B cell (primary cell): Measurements from ENCODE around the gene C1orf105. TPM values are rescaled to one million over a fixed set of nuclear protein-coding genes. Genes with fewer than 3 reads are reported as not detected.

ENCODE experiments used
- ATAC-seq: fragments of 200-7000 bp; cut with Tn5 transposase; one replicate; pipeline ENCODE4 v1.10.0; 2021; ENCODE audit warnings: low read depth, mild to moderate bottlenecking, moderate number of reproducible peaks, moderate library complexity
- CTCF ChIA-PET: fragments of 350-600 bp; sonication (Branson Sonifier 250); formaldehyde crosslinking; loops from one replicate; lab custom pipeline; 2021; ENCODE audit warnings: antibody characterized with exemption, inconsistent platforms; lab: Charles Lee
- POLR2A ChIA-PET: fragments of 350-600 bp; sonication (Branson Sonifier 250); formaldehyde crosslinking; loops from one replicate; lab custom pipeline; 2021; ENCODE audit warnings: antibody characterized with exemption; lab: Charles Lee
- DNase-seq: peaks from one replicate; pipeline ENCODE4 v3.0.0; 2013
- H2AFZ ChIP-seq: 2 replicates; pipeline ENCODE4 v1.6.1; 2012; ENCODE audit warnings: mild to moderate bottlenecking, low read depth, low read length; ENCODE audit not compliant: insufficient read depth, poor library complexity, severe bottlenecking
- H3K27ac ChIP-seq, 2 donors: 1 replicate in 1 of 2; 2 replicates in 1 of 2; pipeline ENCODE4 v1.5.1; 2012 to 2013; ENCODE audit warnings: low read length in 2 of 2, mild to moderate bottlenecking in 2 of 2, moderate library complexity in 1 of 2
- H3K27me3 ChIP-seq, 4 experiments: fragments of 200-600 bp in 1 of 4; sonication (generic) in 1 of 4; replicated peaks in 1 of 4; 1 replicate in 2 of 4; 2 replicates in 2 of 4; pipeline versions ENCODE4 v1.6.1 to v1.7.0; 2013 to 2016; ENCODE audit warnings: low read length in 3 of 4, mild to moderate bottlenecking in 2 of 4, mixed read lengths in 1 of 4, moderate library complexity in 1 of 4; ENCODE audit not compliant: insufficient read depth in 4 of 4, control insufficient read depth in 3 of 4; ENCODE audit errors: control extremely low read depth in 1 of 4
- H3K36me3 ChIP-seq, 2 experiments: replicated peaks in 1 of 2; 1 replicate in 1 of 2; 2 replicates in 1 of 2; pipeline versions ENCODE4 v1.6.1 to v1.7.1; 2013; ENCODE audit warnings: low read length in 1 of 2; ENCODE audit not compliant: insufficient read depth in 2 of 2, control insufficient read depth in 1 of 2; ENCODE audit errors: control extremely low read depth in 1 of 2, extremely low read depth in 1 of 2
- H3K4me1 ChIP-seq, 2 donors: fragments of 200-600 bp in 1 of 2; sonication (generic) in 1 of 2; 1 replicate in 1 of 2; 2 replicates in 1 of 2; pipeline versions ENCODE4 v1.5.1 to v1.6.1; 2013 to 2017; ENCODE audit warnings: low read length in 2 of 2; ENCODE audit not compliant: control insufficient read depth in 2 of 2, insufficient read depth in 2 of 2
- H3K4me2 ChIP-seq: replicated peaks from 2 replicates; pipeline ENCODE3; 2012; ENCODE audit warnings: mild to moderate bottlenecking, low read depth, low read length; ENCODE audit not compliant: poor library complexity, severe bottlenecking
- H3K4me3 ChIP-seq, 5 experiments: fragments of 200-600 bp in 1 of 5; sonication (generic) in 1 of 5; 1 replicate in 3 of 5; 2 replicates in 2 of 5; pipeline versions ENCODE4 v1.5.1 to v1.7.0; 2011 to 2016; ENCODE audit warnings: low read length in 4 of 5, mild to moderate bottlenecking in 4 of 5, low read depth in 2 of 5, control low read depth in 1 of 5, moderate library complexity in 1 of 5; ENCODE audit not compliant: insufficient read depth in 1 of 5; ENCODE audit errors: control extremely low read depth in 1 of 5, extremely low read depth in 1 of 5
- H3K79me2 ChIP-seq: fragments of 200-600 bp; sonication (generic); one replicate; pipeline ENCODE4 v1.6.0; 2016; ENCODE audit warnings: low read length; ENCODE audit not compliant: control insufficient read depth, insufficient read depth
- H3K9ac ChIP-seq: fragments of 200-600 bp; sonication (generic); 2 replicates; pipeline ENCODE4 v1.6.1; 2017; ENCODE audit warnings: mild to moderate bottlenecking, low read length, moderate library complexity
- H3K9me3 ChIP-seq, 3 donors: one replicate each; pipeline versions ENCODE4 v1.6.1 to v1.7.1; 2013; ENCODE audit warnings: low read length in 2 of 3; ENCODE audit not compliant: control insufficient read depth in 2 of 3, insufficient read depth in 1 of 3; ENCODE audit errors: control extremely low read depth in 1 of 3
- H4K20me1 ChIP-seq: 2 replicates; pipeline ENCODE4 v1.6.0; 2012; ENCODE audit warnings: mild to moderate bottlenecking, low read length; ENCODE audit not compliant: insufficient read depth, control insufficient read depth, poor library complexity, severe bottlenecking
- H3K27ac Mint-ChIP-seq: one replicate; pipeline ENCODE4 v1.8.0; 2021; ENCODE audit warnings: mixed read lengths
- H3K27me3 Mint-ChIP-seq: one replicate; pipeline ENCODE4 v1.8.0; 2021; ENCODE audit warnings: mixed read lengths
- H3K4me1 Mint-ChIP-seq: one replicate; pipeline ENCODE4 v1.8.0; 2021; ENCODE audit warnings: mixed read lengths
- H3K4me3 Mint-ChIP-seq: one replicate; pipeline ENCODE4 v1.8.0; 2021; ENCODE audit warnings: mixed read lengths
- H3K9me3 Mint-ChIP-seq: one replicate; pipeline ENCODE4 v1.8.0; 2022; ENCODE audit warnings: mixed read lengths; ENCODE audit not compliant: insufficient read depth
- CTCF ChIP-seq: fragments of 200-600 bp; IDR thresholded peaks from one replicate; pipeline ENCODE4 v1.8.0; 2022; ENCODE audit warnings: antibody characterized with exemption, mild to moderate bottlenecking
- EZH2 ChIP-seq: IDR thresholded peaks from 2 replicates; pipeline ENCODE4 v1.6.1; 2012; ENCODE audit warnings: borderline replicate concordance, low read depth, mild to moderate bottlenecking, moderate library complexity, low read length; ENCODE audit not compliant: insufficient read depth, poor library complexity, severe bottlenecking
- WGBS: methylation state at CpG from one replicate; pipeline ENCODE4 v1.1.5; 2013; ENCODE audit warnings: missing lambda C conversion rate; ENCODE audit not compliant: insufficient coverage; 5-methylcytosine and 5-hydroxymethylcytosine counted together
- intact Hi-C: fragments of 100-400 bp; cut with micrococcal nuclease; formaldehyde crosslinking; loops from one replicate; pipeline ENCODE4 v1.10.0; 2022
- polyA plus RNA-seq: library from polyadenylated mRNA; depleted of rRNA; stranded (reverse); fragments of >200 nt; gene quantifications from 2 replicates; pipeline ENCODE4 v1.2.3, GENCODE V29; 2012
- total RNA-seq, 2 donors: library from RNA; stranded (reverse); fragments of 120-200 nt in 1 of 2; gene quantifications; 1 replicate in 1 of 2; 2 replicates in 1 of 2; pipeline versions ENCODE4 v1.2.3 to v1.2.4, GENCODE V29; 2013 to 2022

Gene C1orf105
- total and polyA plus RNA-seq, 2 donors (not counting 1 experiment from before 2014, with no cell fraction given): not detected

DNA sequence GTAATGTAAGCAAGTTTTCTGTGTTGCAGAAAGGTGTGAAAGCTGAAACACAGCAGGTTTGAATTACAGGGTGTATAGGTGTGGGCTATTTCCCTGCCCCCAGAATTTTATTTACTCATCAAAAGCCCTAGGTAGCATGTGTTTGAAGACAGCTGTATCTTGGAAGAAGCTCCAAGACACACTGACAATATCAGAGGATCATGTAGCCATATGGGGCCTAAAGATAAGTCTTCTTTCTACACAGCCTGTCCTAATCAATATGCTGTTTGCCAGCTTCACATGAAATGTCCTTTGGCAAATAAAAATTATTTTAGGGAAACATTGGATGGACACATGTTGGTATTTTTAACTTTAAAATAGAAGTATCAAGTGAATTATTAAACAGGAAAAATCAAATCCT is 95.0 kb downstream of the C1orf105 start:
- H3K27me3 ChIP-seq: peaks cover 0 to 2% (median 0%) of the 10 kb centered on the region in 4 experiments
- no peak for TF ChIP-seq CTCF
- TF ChIP-seq EZH2: no peak
- Mint-ChIP-seq H3K27me3 (peaks cover 3% of the 10 kb centered on the region), H3K9me3 (no peaks in the 10 kb centered on the region), H3K4me1 (no peaks in the 10 kb centered on the region), H3K4me3 (no peak overlapping the region), H3K27ac (no peak overlapping the region)
- no peaks in the 10 kb centered on the region for H3K36me3 ChIP-seq
- POLR2A ChIA-PET: no interaction called here
- no peak overlapping the region for H3K4me2 ChIP-seq
- H3K4me3 ChIP-seq: no peak overlapping the region
- ATAC-seq: no peak
- CTCF ChIA-PET: no interaction called here
- intact Hi-C loops: no loop called here
- H4K20me1 ChIP-seq: no peaks in the 10 kb centered on the region
- H3K79me2 ChIP-seq: no peaks in the 10 kb centered on the region
- H3K4me1 ChIP-seq: no peaks in the 10 kb centered on the region
- H3K9ac ChIP-seq: no peak overlapping the region
- no peak overlapping the region for H2AFZ ChIP-seq
- no peaks in the 10 kb centered on the region for H3K9me3 ChIP-seq
- H3K27ac ChIP-seq: no peak overlapping the region
- no peak for DNase-seq

- ChIA-PET CTCF (no interaction called here), POLR2A (no interaction called here)
- Histone ChIP-seq H3K4me2 (no peak overlapping the region), H3K4me3 (no peak overlapping the region), H3K4me1 (no peaks in the 10 kb centered on the region), H3K9me3 (no peaks in the 10 kb centered on the region), H3K9ac (no peak overlapping the region), H3K27ac (no peak overlapping the region), H3K79me2 (no peaks in the 10 kb centered on the region), H4K20me1 (no peaks in the 10 kb centered on the region), H3K36me3 (no peaks in the 10 kb centered on the region), H2AFZ (no peak overlapping the region), H3K27me3 (peaks cover 0 to 2% (median 0%) of the 10 kb centered on the region in 4 experiments)
- Mint-ChIP-seq H3K4me1 (no peaks in the 10 kb centered on the region), H3K4me3 (no peak overlapping the region), H3K9me3 (no peaks in the 10 kb centered on the region), H3K27ac (no peak overlapping the region), H3K27me3 (peaks cover 3% of the 10 kb centered on the region)
- DNase-seq: no peak
- no CpG with 5 or more reads among the region's 1 CpG for WGBS
- TF ChIP-seq CTCF: no peak
- TF ChIP-seq EZH2: no peak
- ATAC-seq: no peak
- intact Hi-C loops: no loop called here
Observed at GRCh38 chr1:172515927-172516326, 95.4 kb downstream of the C1orf105 start.
